ENCODE measurements around the gene SLC2A3.

- TF ChIP-seq BHLHE40 (IDR thresholded peaks at IDR 0.05; ENCODE audit: borderline replicate concordance): no peak
- no peak for TF ChIP-seq ARNT (IDR thresholded peaks at IDR 0.05)
- TF ChIP-seq, protein P1, sequence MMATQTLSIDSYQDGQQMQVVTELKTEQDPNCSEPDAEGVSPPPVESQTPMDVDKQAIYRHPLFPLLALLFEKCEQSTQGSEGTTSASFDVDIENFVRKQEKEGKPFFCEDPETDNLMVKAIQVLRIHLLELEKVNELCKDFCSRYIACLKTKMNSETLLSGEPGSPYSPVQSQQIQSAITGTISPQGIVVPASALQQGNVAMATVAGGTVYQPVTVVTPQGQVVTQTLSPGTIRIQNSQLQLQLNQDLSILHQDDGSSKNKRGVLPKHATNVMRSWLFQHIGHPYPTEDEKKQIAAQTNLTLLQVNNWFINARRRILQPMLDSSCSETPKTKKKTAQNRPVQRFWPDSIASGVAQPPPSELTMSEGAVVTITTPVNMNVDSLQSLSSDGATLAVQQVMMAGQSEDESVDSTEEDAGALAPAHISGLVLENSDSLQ (IDR thresholded peaks at IDR 0.05): no peak
- no peak for TF ChIP-seq ELF4 (IDR thresholded peaks at IDR 0.05)
- no peak for TF ChIP-seq FOXM1 (IDR thresholded peaks at IDR 0.05; ENCODE audit: borderline replicate concordance)
Measured at GRCh38 chr12:7981446-7981845, 45.5 kb upstream of the SLC2A3 start.
